NOMO-1 treated with DMSO at 0.1 percent for 48 hours (cell line): Measurements from ENCODE around the gene TOM1L2.
"Not testable (repeated sequence)": the region's sequence is repeated elsewhere in the genome, so short reads cannot be mapped to it uniquely, and the experiment has no call there.

ENCODE experiments used
- DNase-seq: peaks from one replicate; lab custom pipeline; 2025; ENCODE audit not compliant: unreplicated experiment; lab: John Stamatoyannopoulos, UW

The TOM1L2 gene

DNA sequence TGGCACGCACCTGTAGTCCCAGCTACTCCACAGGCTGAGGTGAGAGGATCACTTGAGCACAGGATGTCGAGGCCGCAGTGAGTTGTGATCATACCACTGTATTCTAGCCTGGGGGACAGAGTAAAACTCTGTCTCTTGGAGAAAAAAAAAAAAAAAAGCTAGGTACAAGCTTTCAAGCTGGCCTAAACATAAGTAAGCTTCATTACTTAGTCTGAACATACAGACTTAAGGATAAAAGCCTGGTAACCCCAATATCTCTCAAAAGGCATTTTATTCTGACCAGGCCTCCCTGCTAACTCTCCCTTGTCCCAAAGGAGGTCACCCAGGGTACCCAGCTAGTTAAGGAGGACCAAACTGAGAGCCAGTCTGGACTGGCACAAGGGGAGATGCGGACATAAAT, 46.2 kb downstream of the TOM1L2 start:
- no peak for DNase-seq

DNA sequence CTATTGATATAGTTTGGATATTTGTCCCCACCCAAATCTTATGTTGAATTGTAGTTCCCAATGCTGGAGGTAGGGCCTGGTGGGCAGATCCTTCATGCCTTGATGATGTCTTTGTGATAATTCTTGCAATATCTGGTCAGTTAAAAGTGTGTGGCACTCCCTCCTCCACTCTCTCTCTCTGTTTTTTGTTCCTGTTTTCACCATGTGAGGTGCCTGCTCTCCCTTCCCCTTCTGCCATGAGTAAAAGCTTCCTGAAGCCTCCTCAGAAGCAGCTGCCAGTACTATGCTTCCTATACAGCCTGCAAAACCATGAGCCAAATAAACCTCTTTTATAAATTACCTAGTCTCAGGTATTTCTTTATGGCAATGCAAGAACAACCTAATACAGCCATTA, 47.3 kb downstream of the TOM1L2 start:
- peak; percentile 43 for DNase-seq

DNA sequence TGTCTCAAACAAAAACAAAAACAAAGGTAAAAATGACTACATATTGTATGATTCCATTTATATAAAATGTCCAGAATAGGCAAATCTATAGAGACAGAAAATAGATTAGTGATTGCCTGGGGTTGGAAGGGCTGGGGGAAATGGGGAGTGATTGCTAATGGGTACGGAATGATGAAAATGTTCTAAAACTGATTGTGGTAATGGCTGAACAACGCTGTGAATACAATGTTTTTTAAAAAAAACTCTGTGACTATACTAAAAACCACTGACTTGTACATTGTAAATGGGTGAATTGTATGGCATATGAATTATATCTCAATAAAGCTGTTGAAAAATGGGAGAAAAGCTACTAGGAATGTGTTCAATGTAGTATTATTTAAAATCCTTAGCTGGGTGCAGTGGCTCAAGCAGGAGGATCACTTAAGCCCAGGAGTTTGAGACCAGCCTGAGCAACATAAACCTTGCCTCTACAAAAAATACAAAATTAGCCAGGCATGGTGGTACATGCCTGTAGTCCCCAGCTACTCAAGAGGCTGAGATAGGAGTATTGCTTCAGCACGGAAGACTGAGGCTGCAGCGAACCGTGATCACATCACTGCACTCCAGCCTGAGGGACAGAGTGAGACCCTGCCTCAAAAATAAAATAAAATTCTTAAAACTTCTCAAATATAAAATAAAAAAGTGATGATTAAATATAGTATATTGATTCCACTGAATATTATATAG, 47.9 kb downstream of the TOM1L2 start:
- DNase-seq, result no peak

DNA sequence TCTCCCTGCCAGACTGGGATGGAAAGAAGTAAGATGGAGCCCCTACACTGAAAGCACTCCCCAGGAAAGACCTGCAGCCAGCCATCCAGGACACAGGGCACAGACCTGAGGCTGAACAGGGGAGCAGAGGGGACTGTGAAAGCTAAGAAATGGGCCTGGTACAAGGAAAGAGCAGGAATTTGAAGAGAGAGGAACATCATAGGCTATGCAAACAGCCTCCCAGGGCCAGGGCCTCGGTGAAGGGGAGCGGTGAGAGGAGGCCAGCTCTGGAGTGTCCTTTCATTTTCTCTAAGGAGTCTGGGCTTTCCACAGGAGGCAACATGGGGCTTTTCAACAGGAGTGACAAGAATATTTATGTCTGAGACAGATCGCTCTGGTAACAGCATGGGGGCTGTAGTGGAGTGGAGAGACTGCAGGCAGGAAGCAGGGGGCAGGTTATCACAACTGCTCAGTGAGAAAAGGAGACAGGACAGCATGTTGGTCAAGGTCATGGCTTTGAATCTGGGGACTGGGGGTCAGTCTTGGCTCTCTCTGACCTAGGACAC, 50.1 kb downstream of the TOM1L2 start:
- no peak for DNase-seq

- no peak for DNase-seq
Measured at GRCh38 chr17:17921192-17922069, 50.8 kb downstream of the TOM1L2 start.

- peak; percentile 64 for DNase-seq
Measured at GRCh38 chr17:17919169-17920107, 52.8 kb downstream of the TOM1L2 start.

DNA sequence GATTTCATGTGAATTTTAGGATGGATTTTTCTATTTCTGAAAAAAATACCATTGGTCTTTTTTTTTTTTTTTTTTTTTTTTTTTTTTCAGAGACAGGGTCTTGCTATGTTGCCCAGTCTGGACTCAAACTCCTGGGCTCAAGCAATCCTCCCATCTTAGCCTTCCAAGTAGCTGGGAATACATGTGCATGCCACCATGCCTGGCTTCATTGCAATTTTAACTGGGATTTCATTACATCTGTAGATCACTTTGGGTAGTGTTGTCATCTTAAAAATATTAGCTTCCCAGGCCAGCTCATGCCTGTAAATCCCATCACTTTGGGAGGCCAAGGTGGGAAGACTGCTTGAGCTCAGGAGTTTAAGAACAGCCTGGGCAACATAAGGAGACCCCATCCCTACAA, 54.8 kb downstream of the TOM1L2 start:
- DNase-seq, result no peak

GRCh38 chr17:17915183-17915582, 57.0 kb downstream of the TOM1L2 start:
- no peak for DNase-seq

GRCh38 chr17:17913695-17914332, 58.4 kb downstream of the TOM1L2 start:
- peak; percentile 55 for DNase-seq

- not testable (repeated sequence) for DNase-seq
Measured at GRCh38 chr17:17912336-17912735, 59.9 kb downstream of the TOM1L2 start.

GRCh38 chr17:17911001-17911613, 61.1 kb downstream of the TOM1L2 start:
- no peak for DNase-seq

DNA sequence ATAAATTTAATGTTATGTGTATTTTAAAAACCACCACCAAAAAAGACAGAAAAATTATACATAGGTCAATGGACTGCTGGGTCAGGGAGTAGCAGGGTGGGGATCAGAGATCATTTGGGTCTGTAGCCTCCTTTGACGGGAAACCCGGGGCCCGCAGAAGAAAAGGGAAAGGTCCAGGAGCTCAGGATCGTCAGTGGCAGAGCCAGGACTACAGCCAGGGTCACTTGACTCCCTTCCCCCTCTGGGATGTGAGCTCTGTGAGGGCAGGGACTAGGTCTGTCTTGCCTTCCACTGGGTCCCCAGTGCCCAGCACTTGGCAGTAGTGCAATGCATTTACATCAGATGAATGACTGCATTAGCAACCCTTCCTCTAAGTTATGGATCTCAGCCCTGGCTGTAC, 62.1 kb downstream of the TOM1L2 start:
- no peak for DNase-seq

- DNase-seq, result no peak
Measured at GRCh38 chr17:17909078-17909477, 63.1 kb downstream of the TOM1L2 start.

GRCh38 chr17:17907469-17907868, 64.7 kb downstream of the TOM1L2 start:
- DNase-seq, result no peak

DNA sequence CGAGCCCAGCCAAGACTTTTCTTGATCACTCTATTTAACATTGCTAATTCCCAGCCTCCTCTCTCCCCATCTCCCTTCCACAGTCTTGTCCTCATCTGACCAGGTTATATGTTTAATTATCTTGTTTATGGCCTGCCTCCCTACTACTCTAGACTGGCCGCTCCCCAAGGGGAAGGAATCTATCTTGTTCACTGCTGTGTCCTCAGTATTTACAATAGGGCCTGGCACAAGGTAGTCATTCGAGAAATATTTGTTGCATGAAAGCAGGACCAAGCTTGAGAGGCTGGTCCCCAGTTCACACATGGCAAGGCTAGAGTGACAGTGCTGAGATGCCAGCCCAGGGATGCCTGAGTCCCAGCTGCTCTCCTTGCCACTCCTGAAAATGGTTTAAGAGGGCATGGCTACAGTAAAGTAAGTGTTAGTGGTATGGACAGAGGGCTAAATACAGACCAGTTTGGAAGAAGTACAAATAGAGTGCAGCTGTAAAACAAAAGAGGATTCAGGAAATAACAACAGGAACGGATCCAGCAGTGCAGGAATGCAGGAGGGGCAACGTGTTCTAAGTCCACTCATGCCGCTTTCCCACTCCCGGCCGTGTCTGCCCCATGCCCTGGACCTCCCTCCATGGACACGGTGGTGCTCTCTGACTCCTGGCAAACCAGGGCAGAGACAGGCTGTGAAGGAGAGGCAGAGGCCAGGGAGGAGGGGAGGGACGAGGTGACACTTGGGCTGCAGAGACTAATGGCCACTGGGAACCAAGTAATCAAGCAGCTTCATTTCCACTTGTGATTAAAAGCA, 65.6 kb downstream of the TOM1L2 start:
- DNase-seq, result no peak

- no peak for DNase-seq
Measured at GRCh38 chr17:17905036-17905320, 67.2 kb downstream of the TOM1L2 start.

GRCh38 chr17:17904166-17905035, 67.8 kb downstream of the TOM1L2 start:
- no peak for DNase-seq

GRCh38 chr17:17902877-17903276, 69.3 kb downstream of the TOM1L2 start:
- DNase-seq, result no peak
